HCT116 (cell line): Measurements from ENCODE around the gene PYGB. TPM values are rescaled to one million over a fixed set of nuclear protein-coding genes. Genes with fewer than 3 reads are reported as not detected.

Experiments used
- ATAC-seq: fragments of 200-7000 bp; cut with Tn5 transposase; 2 replicates; pipeline ENCODE4 v1.9.1; 2020; ENCODE audit warnings: mild to moderate bottlenecking, moderate library complexity
- BruUV-seq: library from RNA; stranded (reverse); fragments of 400-500 nt; replicated peaks from 2 replicates; lab custom pipeline; 2021; lab: Mats Ljungman, UMichigan
- CTCF ChIA-PET: fragments of 300-600 bp; sonication (Branson Sonifier 250); formaldehyde crosslinking; loops from one replicate; lab custom pipeline; 2021; ENCODE audit warnings: antibody characterized with exemption; lab: Charles Lee
- POLR2A ChIA-PET: fragments of 300-600, 350-600 bp; sonication (Branson Sonifier 250); formaldehyde crosslinking; loops from one replicate; lab custom pipeline; 2021; ENCODE audit warnings: antibody characterized with exemption; lab: Charles Lee
- RAD21 ChIA-PET, 2 experiments: fragments of 300-600 bp; sonication (Branson Sonifier 250); formaldehyde crosslinking; loops; one replicate each; lab custom pipeline; 2023; ENCODE audit warnings: low total read pairs in 2 of 2; ENCODE audit not compliant: uncharacterized antibody in 2 of 2, unreplicated experiment in 2 of 2, low non-redundant PET in 1 of 2; lab: Charles Lee
- DNase-seq: peaks from one replicate; pipeline ENCODE4 v3.0.0-alpha.2; 2010; ENCODE audit warnings: low read depth, low spot score
- H2AFZ ChIP-seq: fragments of 200-600 bp; shearing (Covaris generic), sonication (generic); 2 replicates; pipeline ENCODE4 v1.6.1; 2017; ENCODE audit warnings: low read depth, mixed run types, mixed read lengths, antibody characterized with exemption, low read length; ENCODE audit not compliant: poor library complexity, severe bottlenecking
- H3K27ac ChIP-seq: 2 replicates; pipeline ENCODE4 v1.5.1; 2012; ENCODE audit warnings: low read depth, low read length
- H3K27me3 ChIP-seq: fragments of 200-600 bp; sonication (generic); 2 replicates; pipeline ENCODE4 v1.6.1; 2016; ENCODE audit warnings: mixed run types, low read length, mixed read lengths; ENCODE audit not compliant: insufficient read depth
- H3K36me3 ChIP-seq, 2 experiments: fragments of 200-500 bp in 1 of 2; fragments of 200-600 bp in 1 of 2; sonication (Bioruptor generic) in 1 of 2; sonication (generic) in 1 of 2; 2 replicates each; pipeline versions ENCODE4 v1.5.1 to v1.6.1; 2014 to 2016; ENCODE audit warnings: low read length in 2 of 2, inconsistent platforms in 1 of 2, mixed read lengths in 1 of 2, mixed run types in 1 of 2; ENCODE audit not compliant: insufficient read depth in 2 of 2, control insufficient read depth in 1 of 2
- H3K4me1 ChIP-seq, 2 experiments: fragments of 200-600 bp in 1 of 2; sonication (generic) in 1 of 2; 2 replicates each; pipeline versions ENCODE4 v1.5.1 to v1.6.1; 2012 to 2017; ENCODE audit warnings: low read length in 2 of 2, inconsistent platforms in 1 of 2, mild to moderate bottlenecking in 1 of 2, mixed read lengths in 1 of 2, mixed run types in 1 of 2, moderate library complexity in 1 of 2; ENCODE audit not compliant: insufficient read depth in 2 of 2, control insufficient read depth in 1 of 2
- H3K4me2 ChIP-seq: fragments of 200-600 bp; sonication (generic); 2 replicates; pipeline ENCODE4 v1.6.1; 2017; ENCODE audit warnings: mixed run types, low read length, mixed read lengths
- H3K4me3 ChIP-seq, 2 experiments: fragments of 200-600 bp in 1 of 2; sonication (generic) in 1 of 2; replicated peaks in 1 of 2; 2 replicates each; pipeline ENCODE4 v1.5.1; 2011 to 2016; ENCODE audit warnings: low read length in 2 of 2, control low read depth in 1 of 2, low read depth in 1 of 2, mild to moderate bottlenecking in 1 of 2, mixed read lengths in 1 of 2, mixed run types in 1 of 2
- H3K79me2 ChIP-seq: fragments of 200-600 bp; sonication (generic); 2 replicates; pipeline ENCODE4 v1.6.1; 2017; ENCODE audit warnings: mild to moderate bottlenecking, mixed run types, low read length, moderate library complexity, mixed read lengths; ENCODE audit not compliant: insufficient read depth
- H3K9ac ChIP-seq: fragments of 200-600 bp; sonication (generic); 2 replicates; pipeline ENCODE4 v1.6.1; 2016; ENCODE audit warnings: low read length, mixed read lengths
- H3K9me2 ChIP-seq: fragments of 200-600 bp; sonication (generic), shearing (Covaris generic); 2 replicates; pipeline ENCODE4 v1.6.1; 2017; ENCODE audit warnings: mixed run types, mild to moderate bottlenecking, moderate library complexity; ENCODE audit not compliant: insufficient read depth
- H3K9me3 ChIP-seq, 2 experiments: fragments of 200-500 bp in 1 of 2; fragments of 200-600 bp in 1 of 2; sonication (Bioruptor generic) in 1 of 2; sonication (generic) in 1 of 2; 2 replicates each; pipeline ENCODE4 v1.6.1; 2014 to 2017; ENCODE audit warnings: low read length in 2 of 2, mixed read lengths in 2 of 2, inconsistent platforms in 1 of 2, low read depth in 1 of 2, mild to moderate bottlenecking in 1 of 2, mixed run types in 1 of 2, moderate library complexity in 1 of 2; ENCODE audit not compliant: control insufficient read depth in 1 of 2, insufficient read depth in 1 of 2
- H4K20me1 ChIP-seq: fragments of 200-600 bp; sonication (generic), shearing (Covaris generic); 2 replicates; pipeline ENCODE4 v1.6.1; 2017; ENCODE audit warnings: mixed run types, mild to moderate bottlenecking, moderate library complexity; ENCODE audit not compliant: insufficient read depth
- CBX3 ChIP-seq: IDR thresholded peaks from 2 replicates; pipeline ENCODE4 v1.6.1; 2012; ENCODE audit warnings: low read depth
- CEBPB ChIP-seq: IDR thresholded peaks from 2 replicates; pipeline ENCODE4 v1.6.1; 2012; ENCODE audit warnings: low read depth
- EGR1 ChIP-seq: IDR thresholded peaks from 2 replicates; pipeline ENCODE4 v1.6.1; 2012; ENCODE audit warnings: low read depth
- ELF1 ChIP-seq: IDR thresholded peaks from 2 replicates; pipeline ENCODE4 v1.6.1; 2012; ENCODE audit warnings: low read depth, borderline replicate concordance
- EZH2 ChIP-seq: fragments of 200-600 bp; sonication (generic); IDR thresholded peaks from 2 replicates; pipeline ENCODE4 v1.6.1; 2017; ENCODE audit warnings: antibody characterized with exemption, mixed run types
- FOSL1 ChIP-seq: IDR thresholded peaks from 2 replicates; pipeline ENCODE4 v1.6.1; 2012; ENCODE audit warnings: low read depth
- JUND ChIP-seq: IDR thresholded peaks from 2 replicates; pipeline ENCODE4 v1.6.1; 2012
- POLR2A ChIP-seq: IDR thresholded peaks from 2 replicates; pipeline ENCODE4 v1.7.0; 2011; ENCODE audit warnings: borderline replicate concordance; ENCODE audit not compliant: insufficient read depth, insufficient read length; ENCODE audit errors: extremely low read depth
- POLR2AphosphoS5 ChIP-seq: IDR thresholded peaks from 2 replicates; pipeline ENCODE4 v1.6.1; 2011; ENCODE audit warnings: mild to moderate bottlenecking, low read depth, low read length, moderate library complexity
- RAD21 ChIP-seq: IDR thresholded peaks from 2 replicates; pipeline ENCODE4 v1.6.1; 2012; ENCODE audit warnings: low read depth, mild to moderate bottlenecking
- SP1 ChIP-seq: IDR thresholded peaks from 2 replicates; pipeline ENCODE4 v1.6.1; 2012; ENCODE audit warnings: low read depth
- SRF ChIP-seq: IDR thresholded peaks from 2 replicates; pipeline ENCODE4 v1.6.1; 2012; ENCODE audit warnings: low read depth
- TCF7L2 ChIP-seq: IDR thresholded peaks from 2 replicates; pipeline ENCODE4 v1.7.0; 2011; ENCODE audit warnings: borderline replicate concordance, inconsistent platforms; ENCODE audit not compliant: insufficient read depth, insufficient read length; ENCODE audit errors: extremely low read depth
- ZFX ChIP-seq: fragments of 450-650 bp; IDR thresholded peaks from 2 replicates; pipeline ENCODE4 v1.6.1; 2017
- ZNF274 ChIP-seq: fragments of 200-500 bp; sonication (Bioruptor generic); IDR thresholded peaks from 2 replicates; pipeline ENCODE4 v1.6.1; 2014; ENCODE audit warnings: mild to moderate bottlenecking, low read depth, low read length, inconsistent platforms
- intact Hi-C: fragments of 100-400 bp; cut with micrococcal nuclease; formaldehyde crosslinking; loops from 2 replicates; pipeline ENCODE4 v1.10.0; 2022
- total RNA-seq: library from RNA; stranded (reverse); gene quantifications from one replicate; pipeline ENCODE4 v1.2.1, GENCODE V29; 2021; ENCODE audit not compliant: unreplicated experiment
- TF ChIP-seq, protein P1 (sequence below): IDR thresholded peaks from 2 replicates; pipeline ENCODE4 v1.6.1; 2012; ENCODE audit warnings: low read depth
- TF ChIP-seq, protein P2 (sequence below): IDR thresholded peaks from 2 replicates; pipeline ENCODE4 v1.6.1; 2012

PYGB gene
- total RNA-seq, 1 experiment from 2014 or later = 87.8 TPM

DNA sequence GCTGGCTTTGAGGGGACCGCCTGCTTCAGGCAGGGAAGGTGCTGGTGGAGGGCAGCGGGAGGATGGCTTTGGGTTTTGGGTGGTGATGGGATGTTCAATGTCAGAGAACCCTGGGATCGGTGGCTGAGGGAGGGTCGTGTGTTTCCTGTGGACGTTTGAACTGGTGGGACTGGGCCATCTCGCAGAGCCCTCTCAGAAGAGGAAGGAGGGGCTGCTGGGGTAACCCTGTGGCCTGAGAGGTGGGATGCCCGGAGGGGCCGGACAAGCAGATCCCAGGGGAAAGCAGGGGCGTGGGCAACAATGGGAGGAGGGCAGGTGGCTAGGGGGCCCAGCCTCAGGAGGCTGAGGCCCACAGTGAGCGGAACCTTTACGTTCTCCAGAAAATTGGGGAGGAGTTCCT lies 34.9 kb downstream of the PYGB start:
- Histone ChIP-seq H3K27me3 (no peaks in the 10 kb centered on the region), H3K4me1 (no peaks in the 10 kb centered on the region)
- no peak for TF ChIP-seq ZFX
- TF ChIP-seq POLR2A = no peak
- no peak for TF ChIP-seq FOSL1
- TF ChIP-seq, all 23 proteins: peak for 0
- no peaks in the 10 kb centered on the region for H3K79me2 ChIP-seq
- H3K9me2 ChIP-seq = no peaks in the 10 kb centered on the region
- H3K36me3 ChIP-seq = peaks cover 8 to 10% of the 10 kb centered on the region in 2 experiments; a peak in 3 of 4 replicates
- intact Hi-C loops = no loop called here
- ChIA-PET CTCF (no interaction called here), POLR2A (no interaction called here), RAD21 (no interaction called here)
- no TSS peak for BruUV-seq
- no peak overlapping the region for H3K4me3 ChIP-seq
- no peaks in the 10 kb centered on the region for H4K20me1 ChIP-seq
- no peak overlapping the region for H3K4me2 ChIP-seq
- H2AFZ ChIP-seq = no peak overlapping the region
- no peak overlapping the region for H3K9ac ChIP-seq
- H3K27ac ChIP-seq = no peak overlapping the region
- H3K9me3 ChIP-seq = no peaks in the 10 kb centered on the region
- DNase-seq (no peak), ATAC-seq (no peak)

DNA sequence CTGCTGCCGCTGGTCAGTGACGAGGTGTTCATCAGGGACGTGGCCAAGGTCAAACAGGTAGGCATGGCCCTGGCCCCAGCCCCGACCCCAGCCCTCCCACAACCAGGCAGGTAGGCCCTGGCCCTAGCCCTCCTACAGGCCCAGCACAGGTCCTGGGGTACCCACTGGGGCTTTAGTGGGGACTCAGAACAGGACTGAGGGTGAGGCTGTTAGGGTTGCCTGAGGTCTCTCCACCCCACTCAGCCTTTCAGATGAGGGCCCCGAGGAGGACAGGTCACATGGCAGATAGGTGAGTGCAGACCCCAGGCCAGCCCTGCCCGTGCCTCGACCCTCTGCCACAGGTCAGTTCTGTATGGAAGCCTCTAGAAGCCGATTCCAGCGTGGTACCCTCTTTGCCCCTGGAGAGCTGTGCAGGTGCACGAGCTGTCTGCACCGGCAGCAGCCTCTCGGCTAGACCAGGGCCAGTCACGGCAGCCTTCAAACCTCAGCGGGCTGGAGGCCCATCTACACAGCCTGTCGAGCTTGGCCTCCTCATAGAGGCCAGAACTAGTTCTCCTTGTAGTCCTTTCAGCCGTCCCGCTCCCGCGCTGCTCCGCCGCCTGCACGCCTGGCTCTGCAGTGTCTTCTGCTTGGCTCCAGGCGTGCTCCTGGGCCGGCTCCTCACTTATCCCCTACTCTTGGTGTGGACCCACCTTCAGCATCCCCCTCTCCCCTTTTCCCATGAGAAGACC lies 35.5 kb downstream of the PYGB start:
- DNase-seq (no peak), ATAC-seq (no peak)
- Histone ChIP-seq H3K4me1 (no peaks in the 10 kb centered on the region), H4K20me1 (no peaks in the 10 kb centered on the region), H3K4me3 (no peak overlapping the region), H3K9me2 (no peaks in the 10 kb centered on the region), H3K9ac (no peak overlapping the region), H2AFZ (no peak overlapping the region), H3K79me2 (no peaks in the 10 kb centered on the region), H3K27ac (no peak overlapping the region), H3K4me2 (no peak overlapping the region), H3K9me3 (no peaks in the 10 kb centered on the region), H3K27me3 (no peaks in the 10 kb centered on the region), H3K36me3 (peaks cover 8 to 10% of the 10 kb centered on the region in 2 experiments; a peak in 3 of 4 replicates)
- TF ChIP-seq ZFX = no peak
- TF ChIP-seq JUND = no peak
- TF ChIP-seq, protein P1, sequence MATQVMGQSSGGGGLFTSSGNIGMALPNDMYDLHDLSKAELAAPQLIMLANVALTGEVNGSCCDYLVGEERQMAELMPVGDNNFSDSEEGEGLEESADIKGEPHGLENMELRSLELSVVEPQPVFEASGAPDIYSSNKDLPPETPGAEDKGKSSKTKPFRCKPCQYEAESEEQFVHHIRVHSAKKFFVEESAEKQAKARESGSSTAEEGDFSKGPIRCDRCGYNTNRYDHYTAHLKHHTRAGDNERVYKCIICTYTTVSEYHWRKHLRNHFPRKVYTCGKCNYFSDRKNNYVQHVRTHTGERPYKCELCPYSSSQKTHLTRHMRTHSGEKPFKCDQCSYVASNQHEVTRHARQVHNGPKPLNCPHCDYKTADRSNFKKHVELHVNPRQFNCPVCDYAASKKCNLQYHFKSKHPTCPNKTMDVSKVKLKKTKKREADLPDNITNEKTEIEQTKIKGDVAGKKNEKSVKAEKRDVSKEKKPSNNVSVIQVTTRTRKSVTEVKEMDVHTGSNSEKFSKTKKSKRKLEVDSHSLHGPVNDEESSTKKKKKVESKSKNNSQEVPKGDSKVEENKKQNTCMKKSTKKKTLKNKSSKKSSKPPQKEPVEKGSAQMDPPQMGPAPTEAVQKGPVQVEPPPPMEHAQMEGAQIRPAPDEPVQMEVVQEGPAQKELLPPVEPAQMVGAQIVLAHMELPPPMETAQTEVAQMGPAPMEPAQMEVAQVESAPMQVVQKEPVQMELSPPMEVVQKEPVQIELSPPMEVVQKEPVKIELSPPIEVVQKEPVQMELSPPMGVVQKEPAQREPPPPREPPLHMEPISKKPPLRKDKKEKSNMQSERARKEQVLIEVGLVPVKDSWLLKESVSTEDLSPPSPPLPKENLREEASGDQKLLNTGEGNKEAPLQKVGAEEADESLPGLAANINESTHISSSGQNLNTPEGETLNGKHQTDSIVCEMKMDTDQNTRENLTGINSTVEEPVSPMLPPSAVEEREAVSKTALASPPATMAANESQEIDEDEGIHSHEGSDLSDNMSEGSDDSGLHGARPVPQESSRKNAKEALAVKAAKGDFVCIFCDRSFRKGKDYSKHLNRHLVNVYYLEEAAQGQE = no peak
- TF ChIP-seq, protein P2, sequence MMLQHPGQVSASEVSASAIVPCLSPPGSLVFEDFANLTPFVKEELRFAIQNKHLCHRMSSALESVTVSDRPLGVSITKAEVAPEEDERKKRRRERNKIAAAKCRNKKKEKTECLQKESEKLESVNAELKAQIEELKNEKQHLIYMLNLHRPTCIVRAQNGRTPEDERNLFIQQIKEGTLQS = no peak
- TF ChIP-seq SRF = no peak
- no peak for TF ChIP-seq EGR1
- no peak for TF ChIP-seq RAD21
- TF ChIP-seq FOSL1 = no peak
- no peak for TF ChIP-seq CBX3
- TF ChIP-seq POLR2AphosphoS5 = no peak
- no peak for TF ChIP-seq CEBPB
- TF ChIP-seq ELF1 = no peak
- TF ChIP-seq SP1 = no peak
- no peak for TF ChIP-seq POLR2A
- TF ChIP-seq TCF7L2 = no peak
- TF ChIP-seq EZH2 = no peak
- TF ChIP-seq ZNF274 = no peak
- POLR2A ChIA-PET = no interaction called here
- BruUV-seq = no TSS peak
- intact Hi-C loops = no loop called here
- RAD21 ChIA-PET = no interaction called here
- CTCF ChIA-PET = no interaction called here
